CD4-positive, alpha-beta T cell treated with Interleukin-1 beta for 1 hour (primary cell): ENCODE results near the gene NECTIN1.

Experiments
- DNase-seq, 2 donors: peaks; one replicate each; pipeline ENCODE4 v3.0.0-alpha.2; 2020 to 2022

NECTIN1 gene

GRCh38 chr11:119728651-119729580, at the start of gene NECTIN1:
NECTIN1 (minus strand) TSS chr11:119729200; CDS start chr11:119728553, 647 bp downstream.
- DNase-seq: peak; percentile 82 to 84

- DNase-seq: no peak
Measured at GRCh38 chr11:119778391-119779194, 49.6 kb upstream of the NECTIN1 start.

- DNase-seq: no peak
Measured at GRCh38 chr11:119777940-119778339, 48.9 kb upstream of the NECTIN1 start.

GRCh38 chr11:119776651-119777050, 47.7 kb upstream of the NECTIN1 start:
- no peak for DNase-seq

- DNase-seq: no peak
Measured at GRCh38 chr11:119776031-119776636, 47.1 kb upstream of the NECTIN1 start.

GRCh38 chr11:119774172-119774763, 45.3 kb upstream of the NECTIN1 start:
- DNase-seq: no peak

GRCh38 chr11:119772641-119773415, 43.8 kb upstream of the NECTIN1 start:
- no peak for DNase-seq

- no peak for DNase-seq
Measured at GRCh38 chr11:119772076-119772475, 43.1 kb upstream of the NECTIN1 start.

GRCh38 chr11:119771172-119771770, 42.3 kb upstream of the NECTIN1 start:
- no peak for DNase-seq

GRCh38 chr11:119765628-119766027, 36.6 kb upstream of the NECTIN1 start:
- DNase-seq: no peak

- no peak for DNase-seq
Measured at GRCh38 chr11:119764108-119764868, 35.3 kb upstream of the NECTIN1 start.

- DNase-seq: no peak
Measured at GRCh38 chr11:119763071-119763728, 34.2 kb upstream of the NECTIN1 start.

GRCh38 chr11:119759747-119760412, 30.9 kb upstream of the NECTIN1 start:
- DNase-seq: no peak

GRCh38 chr11:119759324-119759723, 30.3 kb upstream of the NECTIN1 start:
- no peak for DNase-seq

GRCh38 chr11:119758291-119758690, 29.3 kb upstream of the NECTIN1 start:
- DNase-seq: no peak

GRCh38 chr11:119757378-119757777, 28.4 kb upstream of the NECTIN1 start:
- no peak for DNase-seq

- no peak for DNase-seq
Measured at GRCh38 chr11:119756169-119756865, 27.3 kb upstream of the NECTIN1 start.

GRCh38 chr11:119755356-119756071, 26.5 kb upstream of the NECTIN1 start:
- DNase-seq: no peak
